Activated CD8-positive, alpha-beta T cell treated with anti-CD3 and anti-CD28 coated beads for 36 hours (primary cell): Measurements from ENCODE around the gene ELN. TPM values are rescaled to one million over a fixed set of nuclear protein-coding genes. Genes with fewer than 3 reads are reported as not detected.

Experiments used
- ATAC-seq: fragments of 200-7000 bp; cut with Tn5 transposase; one replicate; pipeline ENCODE4 v1.10.0; 2021; ENCODE audit warnings: mild to moderate bottlenecking, moderate library complexity
- CTCF ChIA-PET: fragments of 350-600 bp; sonication (Branson Sonifier 250); formaldehyde crosslinking; loops from one replicate; lab custom pipeline; 2021; ENCODE audit warnings: antibody characterized with exemption; lab: Charles Lee
- POLR2A ChIA-PET: fragments of 350-600 bp; sonication (Branson Sonifier 250); formaldehyde crosslinking; loops from one replicate; lab custom pipeline; 2021; ENCODE audit warnings: antibody characterized with exemption; lab: Charles Lee
- DNase-seq: peaks from one replicate; pipeline ENCODE4 v3.0.0-alpha.2; 2020
- H3K27ac Mint-ChIP-seq: one replicate; pipeline ENCODE4 v1.8.0; 2021; ENCODE audit warnings: mild to moderate bottlenecking, mixed read lengths
- H3K27me3 Mint-ChIP-seq: one replicate; pipeline ENCODE4 v1.8.0; 2021; ENCODE audit warnings: mixed read lengths
- H3K36me3 Mint-ChIP-seq: one replicate; pipeline ENCODE4 v1.8.0; 2021; ENCODE audit warnings: low read depth, mixed read lengths
- H3K4me1 Mint-ChIP-seq: one replicate; pipeline ENCODE4 v1.8.0; 2021; ENCODE audit warnings: low read depth, mixed read lengths
- H3K4me3 Mint-ChIP-seq: one replicate; pipeline ENCODE4 v1.8.0; 2021; ENCODE audit warnings: mild to moderate bottlenecking, moderate library complexity, mixed read lengths
- H3K9me3 Mint-ChIP-seq: one replicate; pipeline ENCODE4 v1.8.0; 2021; ENCODE audit warnings: mixed read lengths
- CTCF ChIP-seq: fragments of 200-600 bp; IDR thresholded peaks from one replicate; pipeline ENCODE4 v1.8.0; 2022; ENCODE audit warnings: antibody characterized with exemption, mild to moderate bottlenecking
- intact Hi-C: fragments of 100-400 bp; cut with micrococcal nuclease; formaldehyde crosslinking; loops from one replicate; pipeline ENCODE4 v1.10.0; 2022
- total RNA-seq, 2 experiments: library from RNA; stranded (reverse); gene quantifications; one replicate each; pipeline ENCODE4 v1.2.3, GENCODE V29; 2021

ELN gene
- total RNA-seq, 2 experiments from 2014 or later: not detected

GRCh38 chr7:73988197-73988596, 39.8 kb upstream of the ELN start:
- TF ChIP-seq CTCF: no peak
- ChIA-PET CTCF (interaction anchor here (1.6 kb wide), 1 partner anchor 39 kb away, joined by 3 read pairs; no protein-coding TSS in a partner anchor), POLR2A (no interaction called here)
- ATAC-seq (no peak), DNase-seq (no peak)
- H3K36me3 Mint-ChIP-seq: no peaks in the 10 kb centered on the region
- H3K27me3 Mint-ChIP-seq: no peaks in the 10 kb centered on the region
- H3K4me1 Mint-ChIP-seq: no peaks in the 10 kb centered on the region
- H3K27ac Mint-ChIP-seq: no peak overlapping the region
- intact Hi-C loops: no loop called here
- H3K4me3 Mint-ChIP-seq: no peak overlapping the region
- H3K9me3 Mint-ChIP-seq: no peaks in the 10 kb centered on the region

GRCh38 chr7:73991522-73992100, 36.4 kb upstream of the ELN start:
- DNase-seq: no peak
- ChIA-PET CTCF (interaction anchor here (1.4 kb wide), 1 partner anchor 35 kb away, joined by 3 read pairs; no protein-coding TSS in a partner anchor), POLR2A (no interaction called here)
- no peak for ATAC-seq
- Mint-ChIP-seq H3K4me3 (no peak overlapping the region), H3K36me3 (no peaks in the 10 kb centered on the region), H3K27me3 (no peaks in the 10 kb centered on the region), H3K27ac (no peak overlapping the region), H3K9me3 (peaks cover 15% of the 10 kb centered on the region), H3K4me1 (no peaks in the 10 kb centered on the region)
- no peak for TF ChIP-seq CTCF
- intact Hi-C loops: no loop called here

- ChIA-PET POLR2A (no interaction called here), CTCF (no interaction called here)
- Mint-ChIP-seq H3K4me1 (no peaks in the 10 kb centered on the region), H3K36me3 (no peaks in the 10 kb centered on the region), H3K9me3 (peaks cover 15% of the 10 kb centered on the region), H3K27me3 (peaks cover 5% of the 10 kb centered on the region), H3K27ac (no peak overlapping the region), H3K4me3 (no peak overlapping the region)
- TF ChIP-seq CTCF: no peak
- no peak for DNase-seq
- intact Hi-C loops: no loop called here
- ATAC-seq: no peak
These were observed 35.8 kb upstream of the ELN start for GRCh38 chr7:73992101-73992562.

- Mint-ChIP-seq H3K27me3 (peaks cover 11% of the 10 kb centered on the region), H3K27ac (no peak overlapping the region), H3K4me1 (no peaks in the 10 kb centered on the region), H3K9me3 (peaks cover 15% of the 10 kb centered on the region), H3K4me3 (no peak overlapping the region), H3K36me3 (no peaks in the 10 kb centered on the region)
- DNase-seq (no peak), ATAC-seq (no peak)
- POLR2A ChIA-PET: no interaction called here
- CTCF ChIA-PET: no interaction called here
- intact Hi-C loops: no loop called here
- no peak for TF ChIP-seq CTCF
These were observed 34.0 kb upstream of the ELN start for GRCh38 chr7:73994023-73994422.

GRCh38 chr7:73994761-73995160, 33.2 kb upstream of the ELN start:
- CTCF ChIA-PET: no interaction called here
- peaks cover 11% of the 10 kb centered on the region for H3K27me3 Mint-ChIP-seq
- intact Hi-C loops: no loop called here
- no peak for TF ChIP-seq CTCF
- no peak overlapping the region for H3K4me3 Mint-ChIP-seq
- ATAC-seq (no peak), DNase-seq (no peak)
- POLR2A ChIA-PET: no interaction called here
- H3K4me1 Mint-ChIP-seq: no peaks in the 10 kb centered on the region
- no peaks in the 10 kb centered on the region for H3K36me3 Mint-ChIP-seq
- H3K9me3 Mint-ChIP-seq: peaks cover 15% of the 10 kb centered on the region
- H3K27ac Mint-ChIP-seq: no peak overlapping the region
